ENCODE data around the gene GRIA4.

- no peak for TF ChIP-seq CTCF (IDR thresholded peaks at IDR 0.05; ENCODE audit: low read depth, low read length)
- TF ChIP-seq POLR2A (IDR thresholded peaks at IDR 0.05; ENCODE audit: extremely low read depth, insufficient read length): no peak
- TF ChIP-seq, protein P1, sequence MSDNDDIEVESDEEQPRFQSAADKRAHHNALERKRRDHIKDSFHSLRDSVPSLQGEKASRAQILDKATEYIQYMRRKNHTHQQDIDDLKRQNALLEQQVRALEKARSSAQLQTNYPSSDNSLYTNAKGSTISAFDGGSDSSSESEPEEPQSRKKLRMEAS (IDR thresholded peaks at IDR 0.05; ENCODE audit: low read depth, low read length): no peak
- TF ChIP-seq MYC (IDR thresholded peaks at IDR 0.05; ENCODE audit: low read depth, low read length): no peak
Measured at GRCh38 chr11:105918039-105918438, 308.2 kb downstream of the GRIA4 start.

All from NB4 (cell line).